GM19043 (cell line): ENCODE measurements around the gene POU2AF3.

Source experiments
- ATAC-seq: cut with Tn5 transposase; IDR thresholded peaks from one replicate; pipeline ENCODE4 v1.9.1; 2021; ENCODE audit warnings: low read depth; ENCODE audit not compliant: unreplicated experiment

POU2AF3 gene

GRCh38 chr11:111324277-111324720 lies 26.0 kb downstream of the POU2AF3 start:
- ATAC-seq, result no peak

DNA sequence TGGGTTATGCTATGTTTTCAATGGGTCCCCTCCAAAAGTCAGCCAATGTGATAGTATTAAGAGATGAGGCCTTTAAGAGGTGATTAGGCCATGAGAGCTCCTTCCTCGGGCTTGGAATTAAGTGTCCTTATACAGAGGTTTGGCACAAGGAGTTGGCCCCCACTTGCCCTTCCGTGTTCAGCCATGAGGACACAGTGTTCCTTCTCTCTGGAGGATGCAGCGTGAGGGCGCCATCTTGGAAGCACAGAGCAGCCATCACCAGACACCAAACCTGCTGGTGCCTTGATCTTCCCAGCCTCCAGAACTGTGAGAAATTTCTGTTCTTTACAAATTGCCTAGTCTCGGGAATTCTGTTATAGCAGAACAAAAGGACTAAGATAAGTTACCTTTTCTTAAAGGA lies 26.9 kb downstream of the POU2AF3 start:
- ATAC-seq, result no peak

DNA sequence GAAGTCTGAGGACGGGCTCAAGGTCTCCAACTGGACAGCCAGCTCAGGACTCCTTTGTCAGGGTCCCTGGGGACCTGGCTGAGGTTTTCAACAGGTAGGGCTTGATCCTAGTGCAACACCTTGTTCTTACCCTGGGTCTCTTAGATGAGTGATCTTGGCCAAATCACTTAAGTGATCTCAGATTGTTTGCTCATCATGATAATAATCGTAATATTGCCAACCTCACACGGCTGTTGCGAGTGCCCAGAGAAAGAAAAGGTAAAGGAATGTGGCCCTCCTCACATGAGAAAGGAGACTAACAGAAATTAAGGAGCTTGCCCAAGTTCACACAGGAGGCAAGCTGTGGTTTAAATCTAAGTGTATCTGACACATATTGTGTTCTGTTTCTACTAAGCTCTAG lies 28.5 kb downstream of the POU2AF3 start:
- ATAC-seq, result no peak

- no peak for ATAC-seq
Observed at GRCh38 chr11:111327908-111328624, 29.7 kb downstream of the POU2AF3 start.

- no peak for ATAC-seq
Observed at GRCh38 chr11:111329306-111330204, 31.2 kb downstream of the POU2AF3 start.

DNA sequence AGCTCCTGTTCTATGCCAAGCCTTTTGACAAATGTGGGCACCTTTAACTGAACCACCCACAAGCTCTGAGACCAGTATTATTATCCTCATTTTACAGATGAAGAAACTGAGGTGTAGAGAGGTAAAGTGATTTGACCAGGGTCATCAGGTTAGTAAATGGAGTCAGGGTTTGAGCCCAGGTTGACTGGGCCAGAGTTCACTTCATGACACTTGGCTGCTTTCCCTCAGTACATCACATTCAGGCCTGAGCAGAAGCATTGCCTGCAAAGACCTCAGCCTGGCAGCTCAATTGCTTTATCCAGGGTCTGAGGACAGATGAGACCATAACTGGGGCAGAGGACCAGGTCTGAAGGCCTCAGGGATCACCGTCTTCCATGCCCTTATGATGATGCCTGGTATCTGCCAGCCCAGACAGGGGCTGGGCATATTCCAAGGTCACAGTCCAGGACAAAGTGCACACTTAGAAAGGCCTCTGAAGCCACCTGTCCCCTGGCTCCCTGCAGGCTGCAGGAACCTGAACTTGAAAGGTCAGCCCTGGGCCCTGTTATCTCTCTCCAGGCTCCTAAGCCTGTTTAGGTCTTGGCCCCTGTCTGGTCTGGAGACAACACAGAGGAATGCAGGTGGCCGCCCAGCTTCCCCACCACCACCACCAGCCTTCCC lies 32.0 kb downstream of the POU2AF3 start:
- ATAC-seq, result no peak

DNA sequence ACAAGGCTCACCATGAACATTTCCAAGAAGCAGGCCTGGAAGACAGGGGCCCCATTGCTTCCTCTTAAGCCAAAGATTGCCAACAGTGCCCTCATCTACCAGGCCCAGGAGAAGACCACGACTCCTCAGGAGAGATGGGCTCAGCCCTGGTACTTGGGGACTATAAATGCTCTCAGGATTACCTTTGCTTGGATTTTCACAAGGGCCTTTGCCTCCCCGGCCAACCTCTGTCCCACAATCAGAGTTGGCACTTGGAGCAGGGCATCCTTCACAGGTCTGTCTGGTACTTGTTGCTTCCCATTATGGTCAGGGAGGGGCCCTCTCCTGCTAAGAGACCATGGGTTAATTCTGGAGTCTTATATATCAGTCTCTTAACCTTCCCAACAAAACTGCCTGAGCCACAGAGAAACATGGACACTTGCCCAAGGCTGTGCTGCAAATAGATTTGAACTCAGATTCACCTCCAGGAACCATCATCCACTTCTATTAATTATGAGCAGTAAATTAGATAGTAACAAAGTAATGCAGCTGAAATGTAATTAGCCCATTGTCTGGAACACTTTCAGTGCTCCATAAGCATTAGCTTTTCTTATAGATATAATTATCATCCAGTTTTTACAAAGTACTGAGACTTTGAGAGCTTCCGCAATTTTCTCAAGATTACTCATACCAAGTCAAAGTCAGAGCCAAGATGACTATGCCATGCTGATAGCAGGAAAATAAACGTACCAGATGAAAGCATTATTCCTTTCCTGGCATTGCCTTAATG lies 33.5 kb downstream of the POU2AF3 start:
- ATAC-seq, result no peak

GRCh38 chr11:111334532-111335502 lies 36.5 kb downstream of the POU2AF3 start:
- ATAC-seq, result no peak

DNA sequence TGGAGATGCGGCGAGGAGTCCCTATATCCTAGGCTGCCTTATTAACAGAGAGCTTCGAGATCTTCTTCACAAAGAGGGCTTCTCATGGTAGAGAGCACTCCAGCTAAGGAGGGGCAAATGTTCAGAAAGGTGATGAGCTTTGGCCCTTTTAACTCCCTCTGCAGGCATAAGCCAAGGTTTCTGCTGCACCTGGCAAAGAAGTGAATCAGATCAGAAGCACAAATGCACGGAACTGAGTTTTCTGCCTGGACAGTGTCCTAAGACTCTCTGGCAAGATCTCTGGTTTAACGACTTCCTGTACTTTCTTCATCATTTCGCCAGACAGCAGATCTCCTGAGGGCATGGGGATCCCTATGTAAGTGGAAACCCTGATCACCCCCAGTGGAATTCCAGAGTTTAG lies 37.2 kb downstream of the POU2AF3 start:
- no peak for ATAC-seq

DNA sequence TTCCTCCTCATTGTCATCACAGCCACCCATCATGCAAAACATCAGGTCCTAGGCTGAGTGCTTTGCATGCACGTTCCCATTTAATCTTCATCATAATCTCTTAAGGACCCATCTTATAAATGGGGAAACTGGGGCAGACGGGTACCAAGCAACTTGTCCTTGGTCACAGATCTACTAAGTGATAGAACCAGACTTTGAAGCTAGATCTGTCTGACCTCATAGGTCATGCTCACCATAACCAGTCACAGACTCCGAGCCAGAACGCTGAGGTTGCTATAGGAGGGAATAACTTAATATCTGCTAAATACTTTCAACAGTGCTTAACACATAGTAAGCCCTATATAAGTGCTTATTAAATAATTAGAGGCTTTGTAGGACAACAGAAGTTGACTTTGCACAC lies 37.7 kb downstream of the POU2AF3 start:
- no peak for ATAC-seq

DNA sequence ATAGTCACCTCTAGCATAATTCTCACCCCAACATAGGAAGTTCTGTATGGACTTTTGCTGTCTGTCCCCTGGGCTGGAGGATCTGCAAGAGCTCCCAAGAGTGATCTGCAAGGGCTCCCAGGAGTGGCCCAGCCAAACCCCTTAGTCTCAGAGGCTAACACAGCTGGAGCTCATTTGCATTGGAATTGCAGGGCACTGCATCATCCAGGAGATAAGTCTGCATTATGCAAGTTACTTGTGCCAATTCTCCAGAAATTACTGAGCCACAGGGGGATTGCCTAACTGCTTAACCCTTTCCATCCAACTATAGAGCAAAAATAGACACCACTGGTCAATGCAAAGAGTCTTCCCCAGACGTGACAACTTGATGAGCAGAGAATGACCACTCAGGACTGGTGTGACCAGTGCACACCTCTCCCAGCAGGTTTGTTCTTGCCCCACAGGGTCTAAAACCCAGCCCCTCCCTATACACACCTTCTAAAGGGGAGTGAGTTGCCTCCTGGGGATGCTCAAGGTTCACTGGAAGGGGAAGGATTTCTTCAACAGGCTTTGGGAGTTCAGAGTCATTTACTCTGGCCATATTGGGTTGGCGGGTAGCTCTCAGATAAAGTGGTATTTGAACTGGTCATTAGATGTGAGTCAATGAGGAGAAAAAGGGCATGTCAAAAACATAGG lies 38.4 kb downstream of the POU2AF3 start:
- ATAC-seq, result no peak

DNA sequence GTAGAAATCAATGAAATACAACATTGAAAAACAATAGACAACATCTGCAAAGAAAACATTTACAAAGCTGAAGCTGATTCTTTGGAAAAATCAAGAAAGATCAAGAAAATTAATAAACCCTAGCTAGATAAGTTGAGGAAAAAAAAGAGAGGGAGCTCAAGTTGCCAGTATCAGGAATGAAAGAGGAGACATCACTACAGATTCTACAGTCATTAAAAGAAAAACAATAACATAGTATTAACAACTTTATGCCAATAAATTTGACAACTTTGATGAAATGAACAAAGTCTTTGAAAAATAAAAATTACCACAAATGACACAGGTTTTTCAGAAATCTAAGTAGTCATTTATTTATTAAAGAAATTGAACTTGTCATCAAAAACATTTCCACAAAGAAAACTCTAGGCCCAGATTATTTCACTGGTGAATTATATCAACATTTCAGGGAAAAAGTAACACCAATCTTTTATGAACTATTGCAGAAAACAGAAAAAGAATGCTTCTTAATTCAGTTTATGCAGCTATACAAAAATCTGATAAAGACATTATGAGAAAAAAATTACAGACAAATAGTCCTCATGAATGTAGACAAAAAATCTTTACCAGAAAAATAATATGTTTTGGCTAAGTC lies 41.5 kb downstream of the POU2AF3 start:
- ATAC-seq, result no peak

DNA sequence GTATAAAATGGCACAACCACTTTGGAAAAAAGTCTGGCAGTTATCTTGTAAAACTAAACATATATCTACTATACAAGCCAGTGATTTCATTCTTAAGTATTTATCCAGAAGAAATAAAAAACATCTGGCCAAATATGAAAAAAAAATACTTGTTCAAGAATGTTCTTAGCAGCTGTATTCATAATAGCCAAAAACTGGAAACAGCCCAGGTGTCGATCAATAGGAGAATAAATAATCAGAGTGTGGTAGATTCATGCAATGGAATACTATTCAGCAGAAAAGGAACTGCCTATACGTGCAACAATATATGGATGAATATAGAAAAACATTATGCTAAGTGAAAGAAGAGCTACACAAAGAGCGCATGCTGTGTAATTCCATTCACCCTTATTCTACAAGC lies 44.0 kb downstream of the POU2AF3 start:
- ATAC-seq, result no peak

DNA sequence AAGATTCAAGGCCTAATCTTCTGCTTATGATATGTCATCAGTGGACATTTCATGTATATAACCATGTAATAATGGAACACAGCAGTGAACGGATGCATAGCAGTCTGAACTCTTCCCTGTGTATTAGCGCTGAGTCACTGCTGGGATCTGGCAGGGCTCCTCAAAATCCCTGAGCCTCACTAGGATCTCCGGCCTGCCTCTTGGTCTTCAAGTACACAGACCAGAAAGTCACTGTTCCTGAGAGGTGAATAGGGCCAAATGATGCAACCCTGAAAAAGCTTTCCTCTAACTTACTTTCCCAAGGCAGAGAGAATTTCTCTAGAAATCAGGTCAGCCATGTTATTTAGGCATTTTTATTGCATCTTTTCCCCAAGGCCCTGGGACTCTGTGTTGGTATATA lies 45.7 kb downstream of the POU2AF3 start:
- no peak for ATAC-seq

GRCh38 chr11:111347002-111347722 lies 48.8 kb downstream of the POU2AF3 start:
- no peak for ATAC-seq

DNA sequence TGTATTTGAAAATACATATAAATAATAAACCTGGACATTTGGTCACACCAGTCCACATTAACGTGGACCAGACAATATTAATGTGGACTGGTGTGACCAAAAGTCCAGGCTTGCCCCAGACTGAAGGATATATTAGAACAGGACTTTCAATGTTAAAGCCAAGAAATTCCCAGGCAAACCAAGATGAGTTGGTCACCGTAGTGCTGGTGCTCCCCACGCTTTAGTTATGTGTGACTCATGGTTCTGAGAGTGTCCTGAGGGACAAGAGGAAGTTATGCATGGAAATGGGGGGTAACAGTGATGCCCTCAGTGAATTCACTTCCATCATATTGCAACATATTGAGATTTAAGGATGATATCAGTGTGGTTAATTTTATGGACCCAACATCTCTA lies 49.4 kb downstream of the POU2AF3 start:
- no peak for ATAC-seq

DNA sequence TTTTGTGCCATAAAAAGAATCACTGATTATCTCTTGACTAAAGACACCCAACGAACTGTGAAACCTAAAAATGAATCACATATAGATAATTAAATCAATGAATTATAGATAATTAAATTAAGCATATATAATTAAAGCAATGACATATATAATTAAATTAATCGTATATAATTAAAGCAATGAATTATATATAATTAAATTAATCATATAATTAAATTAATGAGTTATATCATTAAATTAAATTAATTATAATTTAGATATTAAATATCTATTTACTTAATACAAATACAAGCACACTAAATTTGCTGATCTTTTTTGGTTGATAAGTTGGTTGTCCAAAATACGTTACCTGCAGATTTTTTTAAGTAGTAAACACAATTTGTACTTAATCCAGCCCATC lies 49.8 kb downstream of the POU2AF3 start:
- no peak for ATAC-seq

DNA sequence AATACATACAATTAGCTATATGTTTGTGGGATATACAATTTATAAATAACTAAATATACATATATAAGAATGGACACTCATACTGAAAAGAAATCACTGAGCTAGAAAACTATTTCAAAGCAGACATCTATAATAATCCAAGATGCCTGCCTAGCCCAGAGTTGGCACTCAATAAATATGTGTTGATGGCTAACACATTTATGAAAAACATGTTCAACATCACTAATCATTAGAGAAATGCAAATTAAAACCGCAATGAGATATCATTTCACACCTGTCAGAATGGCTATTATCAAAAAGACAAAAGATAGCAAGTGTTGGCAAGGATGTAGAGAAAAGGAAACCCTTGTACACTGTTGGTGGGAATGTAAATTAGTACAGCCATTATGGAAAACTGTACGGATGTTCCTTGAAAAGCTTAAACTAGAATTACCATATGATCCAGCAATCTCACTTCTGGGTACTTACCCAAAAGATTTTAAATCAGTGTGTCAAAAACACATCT lies 50.9 kb downstream of the POU2AF3 start:
- no peak for ATAC-seq
